H9 (cell line): ENCODE measurements around the gene PON2. TPM values are rescaled to one million over a fixed set of nuclear protein-coding genes. Genes with fewer than 3 reads are reported as not detected.

Experiments
- DNase-seq: peaks from one replicate; pipeline ENCODE4 v3.0.0-alpha.2; 2017
- H2AFZ ChIP-seq: one replicate; pipeline ENCODE4 v1.6.1; 2013; ENCODE audit warnings: mild to moderate bottlenecking, low read length, control low read depth, moderate library complexity
- H2AK5ac ChIP-seq: 2 replicates; pipeline ENCODE4 v1.6.1; 2013; ENCODE audit warnings: low read length, control low read depth, mixed read lengths; ENCODE audit not compliant: insufficient read length
- H2BK120ac ChIP-seq: one replicate; pipeline ENCODE4 v1.6.1; 2013; ENCODE audit warnings: low read depth, mild to moderate bottlenecking, low read length, control low read depth, inconsistent platforms; ENCODE audit not compliant: poor library complexity, severe bottlenecking
- H2BK12ac ChIP-seq: 2 replicates; pipeline ENCODE4 v1.6.1; 2013; ENCODE audit warnings: low read length, control low read depth, mixed read lengths, low read depth; ENCODE audit not compliant: insufficient read length
- H2BK15ac ChIP-seq: 2 replicates; pipeline ENCODE4 v1.6.1; 2013; ENCODE audit warnings: low read depth, low read length, control low read depth
- H2BK20ac ChIP-seq: one replicate; pipeline ENCODE4 v1.6.1; 2013; ENCODE audit warnings: low read depth, mild to moderate bottlenecking, low read length, control low read depth, inconsistent platforms; ENCODE audit not compliant: poor library complexity, severe bottlenecking
- H2BK5ac ChIP-seq: 2 replicates; pipeline ENCODE4 v1.6.1; 2013; ENCODE audit warnings: low read length, control low read depth, mixed read lengths; ENCODE audit not compliant: insufficient read length
- H3K14ac ChIP-seq: 2 replicates; pipeline ENCODE4 v1.6.1; 2013; ENCODE audit warnings: low read length, control low read depth; ENCODE audit not compliant: insufficient read depth
- H3K18ac ChIP-seq: 2 replicates; pipeline ENCODE4 v1.6.1; 2013; ENCODE audit warnings: low read depth, mild to moderate bottlenecking, mixed read lengths, low read length, control low read depth; ENCODE audit not compliant: insufficient read length
- H3K23ac ChIP-seq: 2 replicates; pipeline ENCODE4 v1.6.1; 2013; ENCODE audit warnings: low read length, control low read depth, mixed read lengths, low read depth; ENCODE audit not compliant: insufficient read length
- H3K23me2 ChIP-seq: 2 replicates; pipeline ENCODE4 v1.6.1; 2013; ENCODE audit warnings: low read depth, mild to moderate bottlenecking, mixed read lengths, low read length, control low read depth; ENCODE audit not compliant: insufficient read length, poor library complexity, severe bottlenecking
- H3K27ac ChIP-seq: 2 replicates; pipeline ENCODE4 v1.5.1; 2013; ENCODE audit warnings: low read length, control low read depth, mixed read lengths, low read depth; ENCODE audit not compliant: insufficient read length
- H3K27me3 ChIP-seq: 2 replicates; pipeline ENCODE4 v1.6.1; 2013; ENCODE audit warnings: low read length, control low read depth, inconsistent platforms; ENCODE audit not compliant: insufficient read depth
- H3K4ac ChIP-seq: 2 replicates; pipeline ENCODE4 v1.6.1; 2013; ENCODE audit warnings: low read depth, mild to moderate bottlenecking, control low read depth, inconsistent platforms, low read length, moderate library complexity
- H3K4me1 ChIP-seq: 2 replicates; pipeline ENCODE4 v1.6.1; 2013; ENCODE audit warnings: low read length, control low read depth, inconsistent platforms; ENCODE audit not compliant: insufficient read depth
- H3K4me2 ChIP-seq: 2 replicates; pipeline ENCODE4 v1.6.1; 2013; ENCODE audit warnings: low read length, control low read depth, mixed read lengths; ENCODE audit not compliant: insufficient read length, insufficient read depth
- H3K56ac ChIP-seq: 2 replicates; pipeline ENCODE4 v1.6.1; 2013; ENCODE audit warnings: low read depth, mild to moderate bottlenecking, mixed read lengths, low read length, control low read depth; ENCODE audit not compliant: insufficient read length
- H3K79me1 ChIP-seq: 2 replicates; pipeline ENCODE4 v1.6.1; 2013; ENCODE audit warnings: low read depth, mild to moderate bottlenecking, moderate library complexity, low read length, control low read depth, inconsistent platforms; ENCODE audit not compliant: insufficient read depth, poor library complexity, severe bottlenecking
- H3K79me2 ChIP-seq: 2 replicates; pipeline ENCODE4 v1.6.1; 2013; ENCODE audit warnings: low read length, control low read depth, inconsistent platforms; ENCODE audit not compliant: insufficient read depth
- H3K9ac ChIP-seq: 2 replicates; pipeline ENCODE4 v1.6.1; 2013; ENCODE audit warnings: low read length, control low read depth, mixed read lengths; ENCODE audit not compliant: insufficient read length; ENCODE audit errors: extremely low read depth
- H3K9me3 ChIP-seq: one replicate; pipeline ENCODE4 v1.6.1; 2013; ENCODE audit warnings: low read depth, low read length, inconsistent platforms; ENCODE audit not compliant: control insufficient read depth
- H3T11ph ChIP-seq: one replicate; pipeline ENCODE4 v1.6.1; 2013; ENCODE audit warnings: mild to moderate bottlenecking, low read length, control low read depth, inconsistent platforms
- H4K20me1 ChIP-seq: one replicate; pipeline ENCODE4 v1.6.1; 2013; ENCODE audit not compliant: control insufficient read depth, insufficient read length, insufficient read depth
- H4K5ac ChIP-seq: 2 replicates; pipeline ENCODE4 v1.6.1; 2013; ENCODE audit warnings: low read depth, mild to moderate bottlenecking, mixed read lengths, low read length, control low read depth; ENCODE audit not compliant: insufficient read length
- H4K8ac ChIP-seq: replicated peaks from 2 replicates; pipeline ENCODE4 v1.6.1; 2013; ENCODE audit warnings: low read length, control low read depth, mixed read lengths, low read depth; ENCODE audit not compliant: insufficient read length
- H4K91ac ChIP-seq: 2 replicates; pipeline ENCODE4 v1.6.1; 2013; ENCODE audit warnings: low read depth, mild to moderate bottlenecking, moderate library complexity, mixed read lengths, low read length, control low read depth; ENCODE audit not compliant: insufficient read length
- H3K27ac Mint-ChIP-seq, 3 experiments: 2 replicates in 2 of 3; 3 replicates in 1 of 3; pipeline ENCODE4 v1.8.0; 2020 to 2021; ENCODE audit warnings: mixed read lengths in 3 of 3, mild to moderate bottlenecking in 1 of 3, moderate library complexity in 1 of 3
- H3K27me3 Mint-ChIP-seq: 2 replicates; pipeline ENCODE4 v1.8.0; 2021; ENCODE audit warnings: low read depth, mild to moderate bottlenecking, moderate library complexity, mixed read lengths
- H3K36me3 Mint-ChIP-seq, 3 experiments: 2 replicates in 2 of 3; 3 replicates in 1 of 3; pipeline ENCODE4 v1.8.0; 2020 to 2021; ENCODE audit warnings: low read depth in 3 of 3, mixed read lengths in 3 of 3; ENCODE audit not compliant: insufficient read depth in 1 of 3
- H3K4me1 Mint-ChIP-seq, 2 experiments: 2 replicates each; pipeline ENCODE4 v1.8.0; 2020; ENCODE audit warnings: mixed read lengths in 2 of 2
- H3K4me3 Mint-ChIP-seq, 2 experiments: 2 replicates in 1 of 2; 3 replicates in 1 of 2; pipeline ENCODE4 v1.8.0; 2020 to 2021; ENCODE audit warnings: mild to moderate bottlenecking in 2 of 2, mixed read lengths in 2 of 2, moderate library complexity in 1 of 2
- H3K9me3 Mint-ChIP-seq, 2 experiments: 2 replicates in 1 of 2; 3 replicates in 1 of 2; pipeline ENCODE4 v1.8.0; 2020; ENCODE audit warnings: mild to moderate bottlenecking in 2 of 2, mixed read lengths in 2 of 2, moderate library complexity in 1 of 2
- WGBS: extraction: QIAGEN DNeasy Blood & Tissue Kit; methylation state at CpG from one replicate; pipeline ENCODE4 v1.1.7; 2013; ENCODE audit warnings: missing lambda C conversion rate, low lambda C conversion rate, mixed read lengths; ENCODE audit not compliant: insufficient read length; ENCODE audit errors: extremely low coverage; 5-methylcytosine and 5-hydroxymethylcytosine counted together
- total RNA-seq: library from RNA; stranded (reverse); gene quantifications from 2 replicates; pipeline ENCODE4 v1.2.1, GENCODE V29; 2021
- TF ChIP-seq, protein P1 (sequence below): fragments of 200-600 bp; sonication (generic); conservative IDR thresholded peaks from 3 replicates; pipeline ENCODE4 v1.8.0; 2021; ENCODE audit warnings: antibody characterized with exemption, mild to moderate bottlenecking

The PON2 gene
- total RNA-seq, 1 experiment from 2014 or later, result 26.7 TPM

DNA sequence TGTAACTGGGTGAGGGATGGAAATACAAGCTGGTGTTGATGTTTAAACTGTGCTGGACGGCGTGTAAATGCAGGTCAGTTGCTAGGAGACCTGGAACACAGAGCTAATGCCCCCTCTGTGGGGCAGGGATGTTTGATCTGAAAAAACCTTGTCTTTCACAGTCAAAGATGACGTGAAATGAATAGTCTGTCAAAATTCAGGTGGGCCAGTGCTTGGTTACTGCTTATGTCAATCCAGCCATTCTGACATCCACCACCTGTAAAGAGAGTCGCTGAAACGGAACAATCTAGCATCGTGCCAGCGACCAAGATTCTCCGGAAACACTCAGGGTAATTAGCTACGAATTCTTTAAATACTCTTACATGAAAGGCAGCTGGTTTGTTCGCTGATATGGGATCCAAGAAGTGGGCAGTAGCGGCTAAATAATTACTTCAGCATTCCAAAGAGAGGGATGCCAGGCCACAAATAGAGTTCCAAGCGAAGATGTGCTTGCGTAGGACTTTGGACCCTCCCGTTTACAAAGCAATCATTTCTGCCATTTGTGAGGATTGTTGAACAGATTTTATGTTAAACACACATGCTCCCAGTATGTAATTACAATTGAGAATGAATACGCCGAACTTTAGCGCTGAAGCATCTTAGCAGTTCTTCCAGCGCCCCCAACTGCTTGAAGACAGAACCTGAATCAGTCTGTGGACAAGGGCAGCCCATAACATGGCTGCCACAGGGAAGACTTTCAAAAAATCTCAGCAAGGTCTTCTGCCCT, 43.6 kb upstream of the PON2 start:
- DNase-seq, result peak; percentile 41
- no peak overlapping the region for H3K4me2 ChIP-seq
- no peak overlapping the region for H4K91ac ChIP-seq

More for the DNA sequence above, 43.6 kb upstream of the PON2 start:
- Histone ChIP-seq H3K27ac (no peak overlapping the region), H2BK15ac (no peak overlapping the region), H2BK120ac (no peak overlapping the region), H4K20me1 (no peaks in the 10 kb centered on the region), H2AK5ac (no peak overlapping the region), H4K8ac (no peak overlapping the region), H2BK12ac (no peak overlapping the region), H3K27me3 (no peaks in the 10 kb centered on the region), H3K9ac (no peak overlapping the region), H3K79me2 (no peaks in the 10 kb centered on the region), H3K23ac (no peak overlapping the region), H3K9me3 (no peaks in the 10 kb centered on the region), H4K5ac (no peak overlapping the region), H3K4me1 (no peaks in the 10 kb centered on the region), H2BK20ac (no peak overlapping the region), H3K79me1 (no peaks in the 10 kb centered on the region), H3K14ac (no peak overlapping the region), H3T11ph (no peak overlapping the region), H3K56ac (no peak overlapping the region), H2BK5ac (no peak overlapping the region), H3K4ac (no peak overlapping the region), H3K18ac (no peak overlapping the region), H3K23me2 (no peaks in the 10 kb centered on the region), H2AFZ (no peak overlapping the region)
- H3K27ac Mint-ChIP-seq, result peak overlapping the region in 1 of 3 experiments; percentile 80; a peak in 2 of 7 replicates
- H3K4me1 Mint-ChIP-seq, result peaks cover 3 to 8% of the 10 kb centered on the region in 2 experiments; a peak in 3 of 4 replicates
- peaks cover 0 to 3% (median 0%) of the 10 kb centered on the region in 3 experiments; a peak in 1 of 7 replicates for H3K36me3 Mint-ChIP-seq
- no peak overlapping the region for H3K4me3 Mint-ChIP-seq
- no peaks in the 10 kb centered on the region for H3K27me3 Mint-ChIP-seq
- WGBS, result no CpG with 5 or more reads among the region's 18 CpGs
- no peaks in the 10 kb centered on the region for H3K9me3 Mint-ChIP-seq
- TF ChIP-seq, protein P1, sequence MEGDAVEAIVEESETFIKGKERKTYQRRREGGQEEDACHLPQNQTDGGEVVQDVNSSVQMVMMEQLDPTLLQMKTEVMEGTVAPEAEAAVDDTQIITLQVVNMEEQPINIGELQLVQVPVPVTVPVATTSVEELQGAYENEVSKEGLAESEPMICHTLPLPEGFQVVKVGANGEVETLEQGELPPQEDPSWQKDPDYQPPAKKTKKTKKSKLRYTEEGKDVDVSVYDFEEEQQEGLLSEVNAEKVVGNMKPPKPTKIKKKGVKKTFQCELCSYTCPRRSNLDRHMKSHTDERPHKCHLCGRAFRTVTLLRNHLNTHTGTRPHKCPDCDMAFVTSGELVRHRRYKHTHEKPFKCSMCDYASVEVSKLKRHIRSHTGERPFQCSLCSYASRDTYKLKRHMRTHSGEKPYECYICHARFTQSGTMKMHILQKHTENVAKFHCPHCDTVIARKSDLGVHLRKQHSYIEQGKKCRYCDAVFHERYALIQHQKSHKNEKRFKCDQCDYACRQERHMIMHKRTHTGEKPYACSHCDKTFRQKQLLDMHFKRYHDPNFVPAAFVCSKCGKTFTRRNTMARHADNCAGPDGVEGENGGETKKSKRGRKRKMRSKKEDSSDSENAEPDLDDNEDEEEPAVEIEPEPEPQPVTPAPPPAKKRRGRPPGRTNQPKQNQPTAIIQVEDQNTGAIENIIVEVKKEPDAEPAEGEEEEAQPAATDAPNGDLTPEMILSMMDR, result peak; percentile 63
